AG04450 (cell line): Measurements from ENCODE around the gene KCNJ9. TPM values are rescaled to one million over a fixed set of nuclear protein-coding genes. Genes with fewer than 3 reads are reported as not detected.

Experiments used
- CTCF ChIA-PET: fragments of 300-600, 350-600 bp; formaldehyde crosslinking; extraction: SDS; loops from one replicate; lab custom pipeline; 2022; ENCODE audit warnings: antibody characterized with exemption, inconsistent platforms; lab: Charles Lee
- POLR2A ChIA-PET: fragments of 350-600 bp; formaldehyde crosslinking; extraction: SDS; loops from one replicate; lab custom pipeline; 2021; ENCODE audit warnings: antibody characterized with exemption, inconsistent platforms; lab: Yijun Ruan, JAX
- DNase-seq: peaks from one replicate; pipeline ENCODE4 v3.0.0-alpha.2; 2011; ENCODE audit warnings: low read depth, low spot score
- H3K27ac ChIP-seq: one replicate; pipeline ENCODE4 v1.5.1; 2012; ENCODE audit warnings: low read depth, low read length, control low read depth
- H3K27me3 ChIP-seq: one replicate; pipeline ENCODE4 v1.6.0; 2012; ENCODE audit warnings: low read length; ENCODE audit not compliant: control insufficient read depth, insufficient read depth
- H3K4me3 ChIP-seq: 2 replicates; pipeline ENCODE4 v1.5.1; 2011; ENCODE audit warnings: mild to moderate bottlenecking, low read depth, low read length, control low read depth
- H3K9me3 ChIP-seq: 2 replicates; pipeline ENCODE4 v1.5.1; 2012; ENCODE audit warnings: low read length; ENCODE audit not compliant: control insufficient read depth, insufficient read depth
- CTCF ChIP-seq: IDR thresholded peaks from 2 replicates; pipeline ENCODE4 v1.5.1; 2011; ENCODE audit warnings: low read depth, low read length, control low read depth, inconsistent platforms
- polyA plus RNA-seq: library from polyadenylated mRNA; depleted of rRNA; stranded (reverse); fragments of >200 nt; gene quantifications from 2 replicates; pipeline ENCODE4 v1.2.3, GENCODE V29; 2011

Gene KCNJ9
- polyA plus RNA-seq, 1 experiment: not detected

GRCh38 chr1:160120797-160121196 is 39.5 kb downstream of the KCNJ9 start:
- H3K9me3 ChIP-seq: no peaks in the 10 kb centered on the region; the same call in 1 of the 2 replicates
- POLR2A ChIA-PET: no interaction called here
- CTCF ChIA-PET: interaction anchor here (0.7 to 1.7 kb wide), 2 partner anchors 20 to 73 kb away, joined by 3 to 7 read pairs; no protein-coding TSS in a partner anchor
- no peak for TF ChIP-seq CTCF
- H3K27me3 ChIP-seq: peaks cover 19% of the 10 kb centered on the region
- no peak for DNase-seq
- H3K27ac ChIP-seq: no peak overlapping the region
- no peak overlapping the region for H3K4me3 ChIP-seq

- POLR2A ChIA-PET: no interaction called here
Observed at GRCh38 chr1:160121388-160121787, 40.0 kb downstream of the KCNJ9 start.

GRCh38 chr1:160122978-160123495 is 41.7 kb downstream of the KCNJ9 start:
- no peak for DNase-seq
- CTCF ChIA-PET: interaction anchor here (0.9 to 2.9 kb wide), 5 partner anchors 14 to 129 kb away, joined by 3 to 9 read pairs (median 4); no protein-coding TSS in a partner anchor
- Histone ChIP-seq H3K4me3 (no peak overlapping the region), H3K27me3 (peaks cover 5% of the 10 kb centered on the region), H3K27ac (no peak overlapping the region), H3K9me3 (no peaks in the 10 kb centered on the region; the same call in 1 of the 2 replicates)
- POLR2A ChIA-PET: no interaction called here
- no peak for TF ChIP-seq CTCF

More at GRCh38 chr1:160121388-160121787, 40.0 kb downstream of the KCNJ9 start:
- Histone ChIP-seq H3K9me3 (no peaks in the 10 kb centered on the region; the same call in 1 of the 2 replicates), H3K27ac (no peak overlapping the region), H3K27me3 (peaks cover 16% of the 10 kb centered on the region), H3K4me3 (no peak overlapping the region)
- no peak for DNase-seq
- no peak for TF ChIP-seq CTCF
- CTCF ChIA-PET: interaction anchor here (0.7 to 1.7 kb wide), 2 partner anchors 20 to 72 kb away, joined by 3 to 7 read pairs; no protein-coding TSS in a partner anchor

- peaks cover 5% of the 10 kb centered on the region for H3K27me3 ChIP-seq
- peak overlapping the region; percentile 78 for H3K27ac ChIP-seq
- no peak for DNase-seq
- POLR2A ChIA-PET: no interaction called here
- no peak overlapping the region for H3K4me3 ChIP-seq
- TF ChIP-seq CTCF: no peak
- CTCF ChIA-PET: interaction anchor here (0.9 to 2.9 kb wide), 5 partner anchors 14 to 96 kb away, joined by 3 to 9 read pairs (median 6); no protein-coding TSS in a partner anchor
- no peaks in the 10 kb centered on the region; the same call in 1 of the 2 replicates for H3K9me3 ChIP-seq
Observed at GRCh38 chr1:160123726-160124125, 42.4 kb downstream of the KCNJ9 start.

GRCh38 chr1:160124705-160125478 is 43.6 kb downstream of the KCNJ9 start:
- Histone ChIP-seq H3K9me3 (no peaks in the 10 kb centered on the region; the same call in 1 of the 2 replicates), H3K4me3 (no peak overlapping the region), H3K27me3 (peaks cover 5% of the 10 kb centered on the region), H3K27ac (peak overlapping the region; percentile 87)
- peak; percentile 51 for TF ChIP-seq CTCF
- CTCF ChIA-PET: interaction anchor here (0.6 to 2.9 kb wide), 7 partner anchors 16 to 95 kb away, joined by 3 to 10 read pairs (median 6); no protein-coding TSS in a partner anchor
- DNase-seq: peak; percentile 76
- POLR2A ChIA-PET: no interaction called here
